ENCODE results near the gene SLX9. TPM values are rescaled to one million over a fixed set of nuclear protein-coding genes. Genes with fewer than 3 reads are reported as not detected.

SLX9 gene
- total RNA-seq, 1 donor from 2014 or later = 33.1 TPM

DNA sequence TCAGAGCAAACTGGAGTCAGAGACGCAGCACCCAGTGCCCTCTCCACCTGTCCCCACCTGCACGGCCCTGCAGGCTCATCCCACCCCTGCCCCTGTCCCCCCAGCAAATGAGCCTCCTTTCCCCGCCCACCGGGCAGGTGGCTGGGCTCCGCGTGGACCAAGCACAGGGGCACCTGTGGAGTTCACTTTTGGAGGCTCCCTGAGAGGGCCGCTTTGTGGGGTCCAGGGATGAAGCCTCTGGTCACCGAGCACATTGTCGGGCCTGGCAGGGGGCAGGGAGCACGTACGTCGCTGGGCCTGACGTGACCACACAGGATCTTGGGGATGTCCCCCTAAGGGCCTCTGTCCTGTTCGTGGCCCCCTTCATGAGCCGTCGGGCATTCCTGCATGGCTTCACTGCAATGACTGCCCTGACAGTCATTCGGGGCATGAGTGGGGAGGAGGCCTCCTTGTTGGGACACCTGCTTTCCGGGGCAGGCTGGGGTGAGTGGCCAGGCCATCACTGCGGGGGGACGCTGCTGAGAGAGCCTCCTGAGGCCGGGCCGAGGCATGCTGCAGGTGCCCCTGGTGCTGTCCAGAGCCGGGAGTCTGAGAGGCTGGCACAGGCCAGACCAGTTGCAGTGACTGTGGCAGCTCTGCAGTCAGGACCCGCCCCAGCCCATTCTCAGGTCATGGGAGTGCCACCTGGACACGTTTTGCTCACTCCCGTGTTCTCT is 19.7 kb downstream of the SLX9 start:
- Mint-ChIP-seq H3K36me3 (ENCODE audit: insufficient read depth) (peaks cover 13% of the 10 kb centered on the region), H3K4me1 (ENCODE audit: low read depth) (no peaks in the 10 kb centered on the region), H3K27ac (no peak overlapping the region)

DNA sequence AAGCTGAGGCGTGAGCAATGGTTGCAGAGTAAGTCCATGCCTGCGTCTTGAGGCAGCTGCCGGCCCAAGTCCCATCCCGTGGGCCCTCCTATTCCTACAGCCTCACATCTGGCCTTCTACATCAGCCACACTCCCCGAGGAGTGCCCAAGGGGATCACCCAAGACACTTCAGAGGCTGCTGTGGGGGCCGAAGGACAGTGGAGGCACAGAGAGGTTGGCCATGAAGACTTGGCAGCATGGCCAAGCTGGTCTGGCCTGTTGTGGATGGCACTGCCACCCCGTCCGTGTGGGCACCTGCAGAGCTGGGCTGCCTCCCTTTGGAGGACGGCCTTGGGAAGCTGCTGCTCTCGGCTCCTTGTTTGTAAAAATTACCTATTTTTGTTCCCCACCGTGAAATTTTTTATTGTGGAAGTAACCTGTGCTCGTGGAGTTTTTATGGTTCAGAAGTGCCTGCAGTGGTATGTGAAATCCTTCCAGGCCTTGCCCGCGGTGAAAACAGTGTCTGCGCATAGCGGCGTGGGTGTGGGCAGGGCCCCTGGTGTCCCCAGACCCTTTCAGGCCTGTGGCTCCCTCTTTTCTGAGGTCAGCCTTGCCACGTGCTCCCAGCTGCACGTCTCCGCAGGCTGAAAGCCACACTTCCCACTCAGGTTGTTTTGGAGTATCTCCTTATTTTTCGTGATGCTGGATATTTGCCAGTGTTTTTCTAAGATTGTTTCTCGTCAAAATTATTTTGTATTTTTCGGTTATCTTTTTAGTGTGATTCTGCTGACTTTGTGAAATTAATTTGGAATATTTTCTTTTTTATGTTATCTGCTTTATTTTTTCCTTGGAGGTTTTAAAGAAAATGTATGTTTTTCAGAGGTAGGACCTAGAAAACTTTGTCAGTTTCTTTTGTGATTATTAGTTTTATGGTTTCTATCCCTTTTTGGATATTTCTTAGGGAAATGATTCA is 20.6 kb downstream of the SLX9 start:
- Mint-ChIP-seq H3K27me3 (no peaks in the 10 kb centered on the region), H3K9me3 (ENCODE audit: low read depth) (no peaks in the 10 kb centered on the region), H3K4me3 (ENCODE audit: low read depth) (no peak overlapping the region), H3K27ac (peak overlapping the region; percentile 10), H3K4me1 (ENCODE audit: low read depth) (no peaks in the 10 kb centered on the region), H3K36me3 (ENCODE audit: insufficient read depth) (peaks cover 18% of the 10 kb centered on the region)
- TF ChIP-seq, protein P1, sequence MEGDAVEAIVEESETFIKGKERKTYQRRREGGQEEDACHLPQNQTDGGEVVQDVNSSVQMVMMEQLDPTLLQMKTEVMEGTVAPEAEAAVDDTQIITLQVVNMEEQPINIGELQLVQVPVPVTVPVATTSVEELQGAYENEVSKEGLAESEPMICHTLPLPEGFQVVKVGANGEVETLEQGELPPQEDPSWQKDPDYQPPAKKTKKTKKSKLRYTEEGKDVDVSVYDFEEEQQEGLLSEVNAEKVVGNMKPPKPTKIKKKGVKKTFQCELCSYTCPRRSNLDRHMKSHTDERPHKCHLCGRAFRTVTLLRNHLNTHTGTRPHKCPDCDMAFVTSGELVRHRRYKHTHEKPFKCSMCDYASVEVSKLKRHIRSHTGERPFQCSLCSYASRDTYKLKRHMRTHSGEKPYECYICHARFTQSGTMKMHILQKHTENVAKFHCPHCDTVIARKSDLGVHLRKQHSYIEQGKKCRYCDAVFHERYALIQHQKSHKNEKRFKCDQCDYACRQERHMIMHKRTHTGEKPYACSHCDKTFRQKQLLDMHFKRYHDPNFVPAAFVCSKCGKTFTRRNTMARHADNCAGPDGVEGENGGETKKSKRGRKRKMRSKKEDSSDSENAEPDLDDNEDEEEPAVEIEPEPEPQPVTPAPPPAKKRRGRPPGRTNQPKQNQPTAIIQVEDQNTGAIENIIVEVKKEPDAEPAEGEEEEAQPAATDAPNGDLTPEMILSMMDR (IDR thresholded peaks at IDR 0.05; ENCODE audit: unreplicated experiment) = no peak
- DNase-seq (ENCODE audit: low spot score, unreplicated experiment) = no peak

More for the DNA sequence above, 19.7 kb downstream of the SLX9 start:
- no peaks in the 10 kb centered on the region for H3K9me3 Mint-ChIP-seq (ENCODE audit: low read depth)
- no peak overlapping the region for H3K4me3 Mint-ChIP-seq (ENCODE audit: low read depth)
- TF ChIP-seq, protein P1 (IDR thresholded peaks at IDR 0.05; ENCODE audit: unreplicated experiment) = no peak
- DNase-seq (ENCODE audit: low spot score, unreplicated experiment) = no peak
- no peaks in the 10 kb centered on the region for H3K27me3 Mint-ChIP-seq

GRCh38 chr21:44962403-44962966 is 22.7 kb downstream of the SLX9 start:
- TF ChIP-seq, protein P1 (IDR thresholded peaks at IDR 0.05; ENCODE audit: unreplicated experiment) = no peak
- H3K9me3 Mint-ChIP-seq (ENCODE audit: low read depth) = no peaks in the 10 kb centered on the region
- no peaks in the 10 kb centered on the region for H3K4me1 Mint-ChIP-seq (ENCODE audit: low read depth)
- no peak for DNase-seq (ENCODE audit: low spot score, unreplicated experiment)
- peaks cover 18% of the 10 kb centered on the region for H3K36me3 Mint-ChIP-seq (ENCODE audit: insufficient read depth)
- H3K27ac Mint-ChIP-seq = no peak overlapping the region
- no peaks in the 10 kb centered on the region for H3K27me3 Mint-ChIP-seq
- no peak overlapping the region for H3K4me3 Mint-ChIP-seq (ENCODE audit: low read depth)

DNA sequence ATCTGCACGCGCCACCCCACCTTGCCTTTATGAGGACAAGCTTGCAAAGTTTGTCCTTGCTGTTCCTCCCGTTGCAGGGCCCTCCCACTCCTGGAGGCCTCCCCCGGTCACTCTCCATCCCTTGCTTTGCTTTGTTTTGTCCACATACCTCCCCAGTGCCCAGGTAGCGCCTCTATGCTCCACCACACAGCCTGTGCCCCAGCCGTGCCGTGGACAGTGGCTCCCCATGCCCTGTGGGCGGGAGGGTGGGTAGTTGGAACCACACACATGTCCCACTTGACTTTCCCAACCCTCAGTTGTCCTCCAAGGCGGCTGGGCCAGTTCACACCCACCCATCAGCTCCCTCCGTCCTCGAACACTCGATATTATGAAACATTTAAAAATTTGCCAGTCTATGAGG is 24.6 kb downstream of the SLX9 start:
- no peak overlapping the region for H3K27ac Mint-ChIP-seq
- no peak overlapping the region for H3K4me3 Mint-ChIP-seq (ENCODE audit: low read depth)
- H3K36me3 Mint-ChIP-seq (ENCODE audit: insufficient read depth) = peaks cover 18% of the 10 kb centered on the region
- H3K9me3 Mint-ChIP-seq (ENCODE audit: low read depth) = no peaks in the 10 kb centered on the region
- no peaks in the 10 kb centered on the region for H3K4me1 Mint-ChIP-seq (ENCODE audit: low read depth)
- no peak for DNase-seq (ENCODE audit: low spot score, unreplicated experiment)
- H3K27me3 Mint-ChIP-seq = no peaks in the 10 kb centered on the region
- TF ChIP-seq, protein P1 (IDR thresholded peaks at IDR 0.05; ENCODE audit: unreplicated experiment) = no peak
